ENCODE results near the gene LONRF2.
"Not testable (repeated sequence)": the region's sequence is repeated elsewhere in the genome, so short reads cannot be mapped to it uniquely, and the experiment has no call there.

The LONRF2 gene

GRCh38 chr2:100248556-100248955 is 73.7 kb downstream of the LONRF2 start:
- H2BK5ac ChIP-seq (ENCODE audit: low read length); H3K79me2 ChIP-seq (ENCODE audit: control insufficient read depth, insufficient read depth, low read length); H3K18ac ChIP-seq (ENCODE audit: low read length); H2BK15ac ChIP-seq (replicated peaks; ENCODE audit: low read depth); H3K56ac ChIP-seq (ENCODE audit: low read length); DNase-seq; H3K27ac ChIP-seq (ENCODE audit: low read depth, low read length); H2AK5ac ChIP-seq (ENCODE audit: low read length); H3K4ac ChIP-seq (ENCODE audit: low read depth, low read length); H3K4me2 ChIP-seq (ENCODE audit: low read length); H3K79me1 ChIP-seq (ENCODE audit: low read length); H4K8ac ChIP-seq (ENCODE audit: low read depth, low read length); H3K27me3 ChIP-seq (ENCODE audit: insufficient read depth, low read length, poor library complexity); H4K5ac ChIP-seq (ENCODE audit: low read length); H2BK120ac ChIP-seq (ENCODE audit: low read depth, low read length); H3K36me3 ChIP-seq (ENCODE audit: control insufficient read depth, insufficient read depth, low read length); H3K4me1 ChIP-seq (ENCODE audit: control insufficient read depth, low read depth, low read length); H3K4me3 ChIP-seq (ENCODE audit: low read length); H3K9ac ChIP-seq (ENCODE audit: low read length); H3K23ac ChIP-seq (ENCODE audit: low read length): not testable (repeated sequence)
- no CpG with 5 or more reads among the region's 9 CpGs for WGBS (ENCODE audit: extremely low coverage, insufficient coverage, low lambda C conversion rate)

GRCh38 chr2:100248044-100248330 is 74.3 kb downstream of the LONRF2 start:
- no peaks in the 10 kb centered on the region for H3K79me2 ChIP-seq (ENCODE audit: control insufficient read depth, insufficient read depth, low read length)
- no peak overlapping the region for H4K5ac ChIP-seq (ENCODE audit: low read length)
- no peak overlapping the region for H2BK15ac ChIP-seq (replicated peaks; ENCODE audit: low read depth)
- DNase-seq: no peak
- H3K56ac ChIP-seq (ENCODE audit: low read length): no peak overlapping the region
- H3K4me1 ChIP-seq (ENCODE audit: control insufficient read depth, low read depth, low read length): no peaks in the 10 kb centered on the region
- H3K36me3 ChIP-seq (ENCODE audit: control insufficient read depth, insufficient read depth, low read length): no peaks in the 10 kb centered on the region
- H3K27me3 ChIP-seq (ENCODE audit: insufficient read depth, low read length, poor library complexity): no peaks in the 10 kb centered on the region
- no peak overlapping the region for H3K23ac ChIP-seq (ENCODE audit: low read length)
- no peak overlapping the region for H4K8ac ChIP-seq (ENCODE audit: low read depth, low read length)
- H2BK120ac ChIP-seq (ENCODE audit: low read depth, low read length): no peak overlapping the region
- WGBS (ENCODE audit: extremely low coverage, insufficient coverage, low lambda C conversion rate): no CpG with 5 or more reads among the region's 4 CpGs
- H3K9ac ChIP-seq (ENCODE audit: low read length): no peak overlapping the region
- H3K79me1 ChIP-seq (ENCODE audit: low read length): no peaks in the 10 kb centered on the region
- no peak overlapping the region for H2BK5ac ChIP-seq (ENCODE audit: low read length)
- no peak overlapping the region for H3K4ac ChIP-seq (ENCODE audit: low read depth, low read length)
- no peak overlapping the region for H3K27ac ChIP-seq (ENCODE audit: low read depth, low read length)
- no peak overlapping the region for H2AK5ac ChIP-seq (ENCODE audit: low read length)
- no peak overlapping the region for H3K4me2 ChIP-seq (ENCODE audit: low read length)
- no peak overlapping the region for H3K18ac ChIP-seq (ENCODE audit: low read length)
- no peak overlapping the region for H3K4me3 ChIP-seq (ENCODE audit: low read length)

- no CpG with 5 or more reads among the region's 14 CpGs for WGBS (ENCODE audit: extremely low coverage, insufficient coverage, low lambda C conversion rate)
- no peak overlapping the region for H3K4ac ChIP-seq (ENCODE audit: low read depth, low read length)
- no peak overlapping the region for H3K27ac ChIP-seq (ENCODE audit: low read depth, low read length)
- no peak overlapping the region for H4K5ac ChIP-seq (ENCODE audit: low read length)
- no peak overlapping the region for H2AK5ac ChIP-seq (ENCODE audit: low read length)
- H2BK5ac ChIP-seq (ENCODE audit: low read length): no peak overlapping the region
- no peak overlapping the region for H3K18ac ChIP-seq (ENCODE audit: low read length)
- no peak overlapping the region for H3K4me2 ChIP-seq (ENCODE audit: low read length)
- no peak overlapping the region for H4K8ac ChIP-seq (ENCODE audit: low read depth, low read length)
- no peak overlapping the region for H2BK120ac ChIP-seq (ENCODE audit: low read depth, low read length)
- no peak for DNase-seq
- H3K36me3 ChIP-seq (ENCODE audit: control insufficient read depth, insufficient read depth, low read length): no peaks in the 10 kb centered on the region
- H3K9ac ChIP-seq (ENCODE audit: low read length): no peak overlapping the region
- H3K4me1 ChIP-seq (ENCODE audit: control insufficient read depth, low read depth, low read length): no peaks in the 10 kb centered on the region
- no peaks in the 10 kb centered on the region for H3K79me2 ChIP-seq (ENCODE audit: control insufficient read depth, insufficient read depth, low read length)
- no peaks in the 10 kb centered on the region for H3K79me1 ChIP-seq (ENCODE audit: low read length)
- H3K4me3 ChIP-seq (ENCODE audit: low read length): no peak overlapping the region
- H3K56ac ChIP-seq (ENCODE audit: low read length): no peak overlapping the region
- H3K23ac ChIP-seq (ENCODE audit: low read length): no peak overlapping the region
- H2BK15ac ChIP-seq (replicated peaks; ENCODE audit: low read depth): no peak overlapping the region
- no peaks in the 10 kb centered on the region for H3K27me3 ChIP-seq (ENCODE audit: insufficient read depth, low read length, poor library complexity)
Measured at GRCh38 chr2:100247256-100248043, 74.9 kb downstream of the LONRF2 start.

GRCh38 chr2:100246163-100247145 is 75.8 kb downstream of the LONRF2 start:
- DNase-seq: peak; percentile 59
- no peak overlapping the region for H3K23ac ChIP-seq (ENCODE audit: low read length)
- no peaks in the 10 kb centered on the region for H3K36me3 ChIP-seq (ENCODE audit: control insufficient read depth, insufficient read depth, low read length)
- no peaks in the 10 kb centered on the region for H3K79me2 ChIP-seq (ENCODE audit: control insufficient read depth, insufficient read depth, low read length)
- H2AK5ac ChIP-seq (ENCODE audit: low read length): no peak overlapping the region
- 100% methylated on average over 9 of the region's 28 CpGs for WGBS (ENCODE audit: extremely low coverage, insufficient coverage, low lambda C conversion rate)
- no peaks in the 10 kb centered on the region for H3K27me3 ChIP-seq (ENCODE audit: insufficient read depth, low read length, poor library complexity)
- H3K79me1 ChIP-seq (ENCODE audit: low read length): no peaks in the 10 kb centered on the region
- H3K18ac ChIP-seq (ENCODE audit: low read length): no peak overlapping the region
- H4K8ac ChIP-seq (ENCODE audit: low read depth, low read length): no peak overlapping the region
- no peak overlapping the region for H2BK5ac ChIP-seq (ENCODE audit: low read length)
- no peak overlapping the region for H2BK120ac ChIP-seq (ENCODE audit: low read depth, low read length)
- no peak overlapping the region for H4K5ac ChIP-seq (ENCODE audit: low read length)
- no peak overlapping the region for H2BK15ac ChIP-seq (replicated peaks; ENCODE audit: low read depth)
- no peak overlapping the region for H3K9ac ChIP-seq (ENCODE audit: low read length)
- H3K4me3 ChIP-seq (ENCODE audit: low read length): no peak overlapping the region
- H3K56ac ChIP-seq (ENCODE audit: low read length): no peak overlapping the region
- no peaks in the 10 kb centered on the region for H3K4me1 ChIP-seq (ENCODE audit: control insufficient read depth, low read depth, low read length)
- no peak overlapping the region for H3K27ac ChIP-seq (ENCODE audit: low read depth, low read length)
- H3K4ac ChIP-seq (ENCODE audit: low read depth, low read length): no peak overlapping the region
- H3K4me2 ChIP-seq (ENCODE audit: low read length): no peak overlapping the region

GRCh38 chr2:100245681-100246080 is 76.6 kb downstream of the LONRF2 start:
- no peaks in the 10 kb centered on the region for H3K27me3 ChIP-seq (ENCODE audit: insufficient read depth, low read length, poor library complexity)
- H3K56ac ChIP-seq (ENCODE audit: low read length): no peak overlapping the region
- H3K4me3 ChIP-seq (ENCODE audit: low read length): no peak overlapping the region
- no peak overlapping the region for H4K5ac ChIP-seq (ENCODE audit: low read length)
- no peak overlapping the region for H3K18ac ChIP-seq (ENCODE audit: low read length)
- no peak overlapping the region for H2BK5ac ChIP-seq (ENCODE audit: low read length)
- H3K79me2 ChIP-seq (ENCODE audit: control insufficient read depth, insufficient read depth, low read length): no peaks in the 10 kb centered on the region
- H2BK120ac ChIP-seq (ENCODE audit: low read depth, low read length): no peak overlapping the region
- no peak overlapping the region for H3K23ac ChIP-seq (ENCODE audit: low read length)
- H3K4me2 ChIP-seq (ENCODE audit: low read length): no peak overlapping the region
- H4K8ac ChIP-seq (ENCODE audit: low read depth, low read length): no peak overlapping the region
- H2AK5ac ChIP-seq (ENCODE audit: low read length): no peak overlapping the region
- no peak for DNase-seq
- H3K9ac ChIP-seq (ENCODE audit: low read length): no peak overlapping the region
- H2BK15ac ChIP-seq (replicated peaks; ENCODE audit: low read depth): no peak overlapping the region
- WGBS (ENCODE audit: extremely low coverage, insufficient coverage, low lambda C conversion rate): no CpG with 5 or more reads among the region's 4 CpGs
- H3K4me1 ChIP-seq (ENCODE audit: control insufficient read depth, low read depth, low read length): no peaks in the 10 kb centered on the region
- no peaks in the 10 kb centered on the region for H3K79me1 ChIP-seq (ENCODE audit: low read length)
- H3K27ac ChIP-seq (ENCODE audit: low read depth, low read length): no peak overlapping the region
- H3K36me3 ChIP-seq (ENCODE audit: control insufficient read depth, insufficient read depth, low read length): no peaks in the 10 kb centered on the region
- H3K4ac ChIP-seq (ENCODE audit: low read depth, low read length): no peak overlapping the region
